Activated B cell treated with CpG ODN at 0.5 μM for 24 hours (primary cell): Measurements from ENCODE around the gene PIP5K1B. TPM values are rescaled to one million over a fixed set of nuclear protein-coding genes. Genes with fewer than 3 reads are reported as not detected.

Source experiments
- ATAC-seq: fragments of 200-7000 bp; cut with Tn5 transposase; one replicate; pipeline ENCODE4 v1.10.0; 2021; ENCODE audit warnings: low read depth, mild to moderate bottlenecking, moderate library complexity
- CTCF ChIA-PET: fragments of 350-600 bp; sonication (Branson Sonifier 250); formaldehyde crosslinking; loops from one replicate; lab custom pipeline; 2021; ENCODE audit warnings: antibody characterized with exemption; lab: Charles Lee
- POLR2A ChIA-PET: fragments of 350-600 bp; sonication (Branson Sonifier 250); formaldehyde crosslinking; loops from one replicate; lab custom pipeline; 2021; ENCODE audit warnings: antibody characterized with exemption; lab: Charles Lee
- DNase-seq: peaks from one replicate; pipeline ENCODE4 v3.0.0; 2022
- H3K27ac Mint-ChIP-seq: one replicate; pipeline ENCODE4 v1.8.0; 2020; ENCODE audit warnings: mixed read lengths
- H3K27me3 Mint-ChIP-seq: one replicate; pipeline ENCODE4 v1.8.0; 2021; ENCODE audit warnings: mixed read lengths
- H3K36me3 Mint-ChIP-seq: one replicate; pipeline ENCODE4 v1.8.0; 2021; ENCODE audit warnings: low read depth, mixed read lengths
- H3K4me1 Mint-ChIP-seq: one replicate; pipeline ENCODE4 v1.8.0; 2021; ENCODE audit warnings: mixed read lengths
- H3K4me3 Mint-ChIP-seq: one replicate; pipeline ENCODE4 v1.8.0; 2020; ENCODE audit warnings: mild to moderate bottlenecking, mixed read lengths
- H3K9me3 Mint-ChIP-seq: one replicate; pipeline ENCODE4 v1.8.0; 2020; ENCODE audit warnings: mixed read lengths
- intact Hi-C: fragments of 100-400 bp; cut with micrococcal nuclease; formaldehyde crosslinking; loops from one replicate; pipeline ENCODE4 v1.15.1; 2024
- total RNA-seq: library from RNA; stranded (reverse); gene quantifications from 2 replicates; pipeline ENCODE4 v1.2.3, GENCODE V29; 2022
- TF ChIP-seq, protein P1 (sequence below): fragments of 200-600 bp; IDR thresholded peaks from one replicate; pipeline ENCODE4 v1.8.0; 2022; ENCODE audit warnings: antibody characterized with exemption, mild to moderate bottlenecking

PIP5K1B gene
- total RNA-seq, 1 donor from 2014 or later = 22.0 TPM

DNA sequence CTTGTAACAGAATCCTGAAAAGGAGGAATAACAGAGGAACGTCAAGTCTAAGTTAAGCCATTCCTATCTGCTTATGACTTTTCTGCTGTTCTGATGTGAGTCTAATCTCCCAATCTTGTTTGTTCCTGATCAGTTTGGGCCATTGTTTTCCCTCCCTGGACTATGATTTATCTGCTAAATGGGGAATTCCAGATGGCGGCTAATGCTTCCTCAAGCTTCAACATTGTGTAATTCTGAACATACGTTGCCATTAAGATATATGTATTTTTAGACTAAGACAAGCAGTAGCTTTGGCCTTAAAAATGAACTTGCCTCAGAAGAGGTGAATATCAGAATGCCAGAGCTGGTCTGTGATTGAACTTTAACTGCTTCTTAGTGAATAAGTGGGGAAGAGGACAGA is 166.2 kb downstream of the PIP5K1B start:
- CTCF ChIA-PET = no interaction called here
- no peak overlapping the region for H3K4me3 Mint-ChIP-seq
- ATAC-seq = no peak
- intact Hi-C loops = no loop called here
- POLR2A ChIA-PET = no interaction called here
- peaks cover 37% of the 10 kb centered on the region for H3K36me3 Mint-ChIP-seq
- no peak overlapping the region for H3K27ac Mint-ChIP-seq
- no peaks in the 10 kb centered on the region for H3K9me3 Mint-ChIP-seq
- no peaks in the 10 kb centered on the region for H3K27me3 Mint-ChIP-seq
- no peaks in the 10 kb centered on the region for H3K4me1 Mint-ChIP-seq
- TF ChIP-seq, protein P1, sequence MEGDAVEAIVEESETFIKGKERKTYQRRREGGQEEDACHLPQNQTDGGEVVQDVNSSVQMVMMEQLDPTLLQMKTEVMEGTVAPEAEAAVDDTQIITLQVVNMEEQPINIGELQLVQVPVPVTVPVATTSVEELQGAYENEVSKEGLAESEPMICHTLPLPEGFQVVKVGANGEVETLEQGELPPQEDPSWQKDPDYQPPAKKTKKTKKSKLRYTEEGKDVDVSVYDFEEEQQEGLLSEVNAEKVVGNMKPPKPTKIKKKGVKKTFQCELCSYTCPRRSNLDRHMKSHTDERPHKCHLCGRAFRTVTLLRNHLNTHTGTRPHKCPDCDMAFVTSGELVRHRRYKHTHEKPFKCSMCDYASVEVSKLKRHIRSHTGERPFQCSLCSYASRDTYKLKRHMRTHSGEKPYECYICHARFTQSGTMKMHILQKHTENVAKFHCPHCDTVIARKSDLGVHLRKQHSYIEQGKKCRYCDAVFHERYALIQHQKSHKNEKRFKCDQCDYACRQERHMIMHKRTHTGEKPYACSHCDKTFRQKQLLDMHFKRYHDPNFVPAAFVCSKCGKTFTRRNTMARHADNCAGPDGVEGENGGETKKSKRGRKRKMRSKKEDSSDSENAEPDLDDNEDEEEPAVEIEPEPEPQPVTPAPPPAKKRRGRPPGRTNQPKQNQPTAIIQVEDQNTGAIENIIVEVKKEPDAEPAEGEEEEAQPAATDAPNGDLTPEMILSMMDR = no peak
- DNase-seq = no peak

- POLR2A ChIA-PET = no interaction called here
- intact Hi-C loops = no loop called here
These were observed 167.0 kb downstream of the PIP5K1B start for GRCh38 chr9:68872026-68872501.

DNA sequence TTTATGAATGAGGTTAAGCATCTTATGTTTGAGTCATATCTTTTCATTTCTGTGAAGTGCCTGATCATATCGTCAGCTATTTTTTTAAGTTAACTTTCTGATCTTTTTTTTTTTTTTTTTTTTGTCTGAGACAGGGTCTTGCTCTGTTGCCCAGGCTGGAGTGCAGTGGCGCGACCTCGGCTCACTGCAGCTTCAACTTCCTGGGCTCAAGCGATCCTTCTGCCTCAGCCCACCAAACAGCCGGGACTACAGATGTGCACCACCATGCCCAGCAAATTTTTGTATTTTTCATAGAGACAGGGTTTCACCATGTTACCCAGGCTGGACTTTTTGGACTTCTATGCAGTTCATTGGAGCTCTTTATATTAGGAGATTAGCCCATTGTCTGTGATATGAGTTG is 168.1 kb downstream of the PIP5K1B start:
- Mint-ChIP-seq H3K4me3 (no peak overlapping the region), H3K4me1 (no peaks in the 10 kb centered on the region), H3K36me3 (peaks cover 44% of the 10 kb centered on the region), H3K27ac (no peak overlapping the region), H3K27me3 (no peaks in the 10 kb centered on the region), H3K9me3 (no peaks in the 10 kb centered on the region)
- intact Hi-C loops = no loop called here
- CTCF ChIA-PET = no interaction called here
- DNase-seq = no peak
- no peak for ATAC-seq
- POLR2A ChIA-PET = interaction anchor here (0.6 kb wide), 1 partner anchor 15 kb away, joined by 4 read pairs; no protein-coding TSS in a partner anchor
- TF ChIP-seq, protein P1 = no peak

More at GRCh38 chr9:68872026-68872501, 167.0 kb downstream of the PIP5K1B start:
- CTCF ChIA-PET = no interaction called here
- no peak overlapping the region for H3K27ac Mint-ChIP-seq
- H3K36me3 Mint-ChIP-seq = peaks cover 38% of the 10 kb centered on the region
- no peaks in the 10 kb centered on the region for H3K27me3 Mint-ChIP-seq
- H3K9me3 Mint-ChIP-seq = no peaks in the 10 kb centered on the region
- TF ChIP-seq, protein P1 = no peak
- H3K4me1 Mint-ChIP-seq = no peaks in the 10 kb centered on the region
- ATAC-seq (no peak), DNase-seq (no peak)
- no peak overlapping the region for H3K4me3 Mint-ChIP-seq

GRCh38 chr9:68876273-68876672 is 171.2 kb downstream of the PIP5K1B start:
- ChIA-PET CTCF (no interaction called here), POLR2A (no interaction called here)
- no peaks in the 10 kb centered on the region for H3K27me3 Mint-ChIP-seq
- no peak overlapping the region for H3K4me3 Mint-ChIP-seq
- H3K27ac Mint-ChIP-seq = no peak overlapping the region
- DNase-seq (no peak), ATAC-seq (no peak)
- peaks cover 49% of the 10 kb centered on the region for H3K36me3 Mint-ChIP-seq
- no peaks in the 10 kb centered on the region for H3K9me3 Mint-ChIP-seq
- intact Hi-C loops = no loop called here
- TF ChIP-seq, protein P1 = no peak
- no peaks in the 10 kb centered on the region for H3K4me1 Mint-ChIP-seq

DNA sequence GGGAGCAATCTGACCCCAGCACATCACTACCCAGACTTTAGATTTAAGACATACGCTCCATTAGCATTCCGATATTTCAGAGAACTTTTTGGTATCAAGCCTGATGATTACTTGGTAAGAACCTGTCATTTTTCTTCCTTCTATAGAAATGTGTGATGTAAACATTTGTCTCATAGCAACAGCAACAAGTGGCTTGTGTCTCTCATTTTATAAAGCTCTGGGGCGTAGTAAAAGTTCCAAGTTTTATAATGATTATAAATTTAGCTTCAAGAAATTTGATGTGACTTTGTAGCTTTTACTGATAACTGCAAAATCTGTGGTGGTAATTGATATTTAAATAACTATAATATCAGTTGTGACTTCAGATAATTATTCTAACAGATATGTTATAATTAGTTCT is 171.6 kb downstream of the PIP5K1B start:
- no peak for ATAC-seq
- H3K27ac Mint-ChIP-seq = no peak overlapping the region
- no peaks in the 10 kb centered on the region for H3K27me3 Mint-ChIP-seq
- H3K36me3 Mint-ChIP-seq = peaks cover 49% of the 10 kb centered on the region
- H3K4me3 Mint-ChIP-seq = no peak overlapping the region
- H3K9me3 Mint-ChIP-seq = no peaks in the 10 kb centered on the region
- no peak for DNase-seq
- CTCF ChIA-PET = no interaction called here
- intact Hi-C loops = no loop called here
- H3K4me1 Mint-ChIP-seq = no peaks in the 10 kb centered on the region
- POLR2A ChIA-PET = no interaction called here
- TF ChIP-seq, protein P1 = no peak
